ENCODE measurements around the gene HOXC9.

The HOXC9 gene

DNA sequence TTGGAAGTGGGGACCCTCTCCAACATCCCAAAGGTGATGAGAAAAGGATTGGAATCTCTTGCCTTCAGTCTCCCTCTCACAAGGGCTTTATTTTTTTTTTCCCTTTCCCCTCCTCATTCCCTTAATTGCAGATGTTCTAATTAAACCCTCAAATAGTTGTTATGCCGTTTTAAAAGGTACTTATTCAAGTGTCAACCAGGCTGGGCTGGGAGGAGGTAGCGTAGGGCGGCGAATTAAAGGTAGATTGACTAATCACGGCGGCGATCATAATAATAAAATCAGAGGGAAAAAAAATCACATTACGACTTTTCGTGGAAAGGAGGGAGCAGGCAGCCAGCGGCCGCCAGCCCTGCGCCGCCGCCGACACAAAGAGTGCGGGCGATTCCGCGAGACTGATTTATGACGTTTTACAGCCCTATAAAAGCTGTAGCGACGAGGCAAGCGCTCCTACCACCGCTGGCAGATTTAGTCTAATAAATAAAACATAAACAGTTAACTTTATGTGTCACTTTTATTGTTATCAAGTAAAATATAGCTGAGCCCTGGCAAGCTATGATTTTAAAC, 52.0 kb downstream of the HOXC9 start:
- TF ChIP-seq, protein P1, sequence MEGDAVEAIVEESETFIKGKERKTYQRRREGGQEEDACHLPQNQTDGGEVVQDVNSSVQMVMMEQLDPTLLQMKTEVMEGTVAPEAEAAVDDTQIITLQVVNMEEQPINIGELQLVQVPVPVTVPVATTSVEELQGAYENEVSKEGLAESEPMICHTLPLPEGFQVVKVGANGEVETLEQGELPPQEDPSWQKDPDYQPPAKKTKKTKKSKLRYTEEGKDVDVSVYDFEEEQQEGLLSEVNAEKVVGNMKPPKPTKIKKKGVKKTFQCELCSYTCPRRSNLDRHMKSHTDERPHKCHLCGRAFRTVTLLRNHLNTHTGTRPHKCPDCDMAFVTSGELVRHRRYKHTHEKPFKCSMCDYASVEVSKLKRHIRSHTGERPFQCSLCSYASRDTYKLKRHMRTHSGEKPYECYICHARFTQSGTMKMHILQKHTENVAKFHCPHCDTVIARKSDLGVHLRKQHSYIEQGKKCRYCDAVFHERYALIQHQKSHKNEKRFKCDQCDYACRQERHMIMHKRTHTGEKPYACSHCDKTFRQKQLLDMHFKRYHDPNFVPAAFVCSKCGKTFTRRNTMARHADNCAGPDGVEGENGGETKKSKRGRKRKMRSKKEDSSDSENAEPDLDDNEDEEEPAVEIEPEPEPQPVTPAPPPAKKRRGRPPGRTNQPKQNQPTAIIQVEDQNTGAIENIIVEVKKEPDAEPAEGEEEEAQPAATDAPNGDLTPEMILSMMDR (IDR thresholded peaks at IDR 0.05; ENCODE audit: insufficient read depth, low read depth, low read length, missing control alignments): no peak
- DNase-seq (ENCODE audit: low read depth): no peak
- no peak overlapping the region for H3K4me3 ChIP-seq (ENCODE audit: low read length)

DNA sequence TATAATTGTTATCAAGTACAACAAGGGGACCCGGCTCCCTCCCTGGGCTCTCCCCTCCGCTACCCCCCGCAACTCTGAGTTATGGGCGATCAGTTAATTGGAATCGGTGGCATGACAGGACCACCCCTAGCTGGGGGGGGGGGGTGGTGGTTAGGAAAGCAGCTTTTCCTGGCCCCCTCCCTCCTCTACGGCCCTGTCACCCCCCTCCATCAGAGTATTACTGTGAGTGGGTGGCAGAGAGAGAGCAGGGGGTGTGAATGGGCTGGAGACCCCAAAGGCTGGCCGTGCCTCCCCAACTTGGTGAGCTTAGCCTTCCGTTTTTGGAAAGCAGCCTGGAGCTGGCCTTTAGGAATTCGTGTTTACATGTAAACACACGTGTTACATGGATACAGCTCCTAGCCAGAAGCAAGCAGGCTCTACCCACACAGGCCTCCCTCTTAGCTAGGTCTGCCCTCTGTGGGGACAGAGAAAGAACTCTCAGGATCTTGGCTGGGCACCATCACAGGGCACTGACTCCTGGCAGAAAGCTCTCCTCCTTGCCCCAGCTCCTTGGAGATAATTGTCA, 52.6 kb downstream of the HOXC9 start:
- DNase-seq (ENCODE audit: low read depth): no peak
- H3K4me3 ChIP-seq (ENCODE audit: low read length): no peak overlapping the region
- TF ChIP-seq, protein P1 (IDR thresholded peaks at IDR 0.05; ENCODE audit: insufficient read depth, low read depth, low read length, missing control alignments): no peak
